ENCODE measurements around the gene CEBPG. TPM values are rescaled to one million over a fixed set of nuclear protein-coding genes. Genes with fewer than 3 reads are reported as not detected.

Gene CEBPG
- total RNA-seq, 1 donor from 2014 or later = 13.0 TPM

- H3K4me1 ChIP-seq = no peaks in the 10 kb centered on the region
- H3K27me3 ChIP-seq (ENCODE audit: low read depth) = peaks cover 6% of the 10 kb centered on the region
- H3K27ac ChIP-seq (replicated peaks) = no peak overlapping the region
- DNase-seq = no peak
- H3K36me3 ChIP-seq = no peaks in the 10 kb centered on the region
- no peak overlapping the region for H3K4me3 ChIP-seq
- H3K9me3 ChIP-seq (replicated peaks) = no peaks in the 10 kb centered on the region
- no peak for TF ChIP-seq CTCF (IDR thresholded peaks at IDR 0.05; ENCODE audit: borderline replicate concordance)
- intact Hi-C loops (cut with micrococcal nuclease) = no loop called here
Measured at GRCh38 chr19:33362508-33363228, 10.8 kb upstream of the CEBPG start.

- Histone ChIP-seq H3K4me1 (no peaks in the 10 kb centered on the region), H3K36me3 (no peaks in the 10 kb centered on the region), H3K4me3 (no peak overlapping the region), H3K27me3 (ENCODE audit: low read depth) (peaks cover 6% of the 10 kb centered on the region), H3K9me3 (replicated peaks) (no peaks in the 10 kb centered on the region), H3K27ac (replicated peaks) (no peak overlapping the region)
- no peak for DNase-seq
- intact Hi-C loops (cut with micrococcal nuclease) = no loop called here
- no peak for TF ChIP-seq CTCF (IDR thresholded peaks at IDR 0.05; ENCODE audit: borderline replicate concordance)
Measured at GRCh38 chr19:33363476-33363875, 10.0 kb upstream of the CEBPG start.

GRCh38 chr19:33365691-33366090, 7.8 kb upstream of the CEBPG start:
- no peak for DNase-seq
- no peak overlapping the region for H3K27ac ChIP-seq (replicated peaks)
- intact Hi-C loops (cut with micrococcal nuclease) = no loop called here
- H3K9me3 ChIP-seq (replicated peaks) = no peaks in the 10 kb centered on the region
- no peak overlapping the region for H3K4me3 ChIP-seq
- H3K36me3 ChIP-seq = no peaks in the 10 kb centered on the region
- peaks cover 6% of the 10 kb centered on the region for H3K27me3 ChIP-seq (ENCODE audit: low read depth)
- TF ChIP-seq CTCF (IDR thresholded peaks at IDR 0.05; ENCODE audit: borderline replicate concordance) = no peak
- no peaks in the 10 kb centered on the region for H3K4me1 ChIP-seq

- H3K36me3 ChIP-seq = no peaks in the 10 kb centered on the region
- DNase-seq = no peak
- H3K4me1 ChIP-seq = no peaks in the 10 kb centered on the region
- H3K27ac ChIP-seq (replicated peaks) = no peak overlapping the region
- no peak overlapping the region for H3K4me3 ChIP-seq
- intact Hi-C loops (cut with micrococcal nuclease) = no loop called here
- TF ChIP-seq CTCF (IDR thresholded peaks at IDR 0.05; ENCODE audit: borderline replicate concordance) = no peak
- no peaks in the 10 kb centered on the region for H3K9me3 ChIP-seq (replicated peaks)
- H3K27me3 ChIP-seq (ENCODE audit: low read depth) = peaks cover 6% of the 10 kb centered on the region
Measured at GRCh38 chr19:33366127-33366526, 7.4 kb upstream of the CEBPG start.

GRCh38 chr19:33366897-33367296, 6.6 kb upstream of the CEBPG start:
- TF ChIP-seq CTCF (IDR thresholded peaks at IDR 0.05; ENCODE audit: borderline replicate concordance) = no peak
- Histone ChIP-seq H3K27ac (replicated peaks) (no peak overlapping the region), H3K9me3 (replicated peaks) (no peaks in the 10 kb centered on the region), H3K27me3 (ENCODE audit: low read depth) (peaks cover 6% of the 10 kb centered on the region), H3K4me1 (no peaks in the 10 kb centered on the region), H3K4me3 (no peak overlapping the region), H3K36me3 (no peaks in the 10 kb centered on the region)
- intact Hi-C loops (cut with micrococcal nuclease) = no loop called here
- no peak for DNase-seq

All from left ventricle myocardium inferior (tissue), 1 donor.